SU-DHL-6 (cell line): ENCODE measurements around the gene ARNT2.

ENCODE experiments used
- EZH2phosphoT487 ChIP-seq: fragments of 200-600 bp; sonication (generic), shearing (Covaris generic); conservative IDR thresholded peaks from 2 replicates; pipeline ENCODE4 v1.6.1; 2018; ENCODE audit warnings: mild to moderate bottlenecking, antibody characterized with exemption, low read length, moderate library complexity, mixed read lengths
- TF ChIP-seq, protein P1 (sequence below): fragments of 200-600 bp; sonication (generic); IDR thresholded peaks from one replicate; pipeline ENCODE4 v1.5.1; 2017; ENCODE audit warnings: antibody characterized with exemption, mild to moderate bottlenecking, low read length, moderate library complexity; ENCODE audit not compliant: insufficient read depth, poor library complexity, severe bottlenecking

DNA sequence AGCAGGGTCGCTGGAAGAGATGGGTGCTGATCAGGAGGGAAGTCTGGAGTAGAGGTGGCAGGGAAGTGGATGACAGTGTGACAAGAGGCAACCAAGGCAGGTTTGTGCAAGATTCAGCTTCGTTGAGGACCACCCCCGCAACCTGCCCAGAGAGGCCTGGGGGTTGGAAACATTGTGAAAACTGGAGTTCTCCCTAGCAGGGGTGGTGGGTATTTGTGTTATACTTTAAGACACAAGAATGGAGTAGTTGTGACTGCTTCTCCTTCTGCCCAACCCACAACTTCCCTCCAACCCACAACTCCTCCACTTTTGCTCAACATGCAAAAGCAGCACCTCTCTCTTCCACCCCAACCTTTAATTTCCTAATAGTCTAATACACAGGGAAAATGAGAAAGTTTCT, 8.6 kb upstream of the ARNT2 start:
- TF ChIP-seq, protein P1, sequence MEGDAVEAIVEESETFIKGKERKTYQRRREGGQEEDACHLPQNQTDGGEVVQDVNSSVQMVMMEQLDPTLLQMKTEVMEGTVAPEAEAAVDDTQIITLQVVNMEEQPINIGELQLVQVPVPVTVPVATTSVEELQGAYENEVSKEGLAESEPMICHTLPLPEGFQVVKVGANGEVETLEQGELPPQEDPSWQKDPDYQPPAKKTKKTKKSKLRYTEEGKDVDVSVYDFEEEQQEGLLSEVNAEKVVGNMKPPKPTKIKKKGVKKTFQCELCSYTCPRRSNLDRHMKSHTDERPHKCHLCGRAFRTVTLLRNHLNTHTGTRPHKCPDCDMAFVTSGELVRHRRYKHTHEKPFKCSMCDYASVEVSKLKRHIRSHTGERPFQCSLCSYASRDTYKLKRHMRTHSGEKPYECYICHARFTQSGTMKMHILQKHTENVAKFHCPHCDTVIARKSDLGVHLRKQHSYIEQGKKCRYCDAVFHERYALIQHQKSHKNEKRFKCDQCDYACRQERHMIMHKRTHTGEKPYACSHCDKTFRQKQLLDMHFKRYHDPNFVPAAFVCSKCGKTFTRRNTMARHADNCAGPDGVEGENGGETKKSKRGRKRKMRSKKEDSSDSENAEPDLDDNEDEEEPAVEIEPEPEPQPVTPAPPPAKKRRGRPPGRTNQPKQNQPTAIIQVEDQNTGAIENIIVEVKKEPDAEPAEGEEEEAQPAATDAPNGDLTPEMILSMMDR, result no peak
- TF ChIP-seq EZH2phosphoT487, result no peak
